ENCODE measurements around the gene GRAMD1C.

Gene GRAMD1C

DNA sequence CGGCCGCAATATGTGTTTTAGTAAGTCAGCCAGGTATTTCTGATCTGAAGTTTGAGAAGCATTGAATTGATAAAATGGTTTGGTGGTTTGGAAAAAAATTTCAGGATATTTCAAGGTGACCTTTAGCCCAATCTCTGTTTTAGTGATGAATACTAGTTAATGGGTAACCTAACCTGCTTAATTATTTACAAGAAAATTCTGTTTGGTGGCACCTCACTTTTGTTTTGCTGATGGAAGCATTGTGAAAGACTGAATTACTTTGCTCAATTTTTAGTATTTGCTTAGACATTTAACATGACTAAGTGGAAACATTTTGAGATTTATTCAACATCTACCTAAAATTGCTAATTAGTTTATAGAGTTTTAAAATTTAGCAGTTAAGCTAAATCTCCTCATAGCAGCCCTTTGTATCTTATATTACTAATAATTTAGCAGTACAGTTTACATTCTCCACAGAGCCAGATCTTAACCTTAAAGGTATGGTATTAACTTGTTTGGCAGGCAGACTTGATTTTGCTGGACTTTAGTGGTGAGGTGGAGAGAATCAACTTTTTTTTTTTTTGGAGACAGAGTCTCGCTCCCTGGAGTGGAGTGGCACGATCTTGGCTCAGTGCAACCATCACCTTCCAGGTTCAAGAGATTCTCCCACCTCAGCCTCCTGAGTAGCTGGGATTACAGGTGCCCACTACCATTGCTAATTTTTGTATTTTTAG, 35.4 kb downstream of the GRAMD1C start:
- Mint-ChIP-seq H3K27ac (peak overlapping the region; percentile 87 to 98 (median 96)), H3K4me3 (no peak overlapping the region), H3K9me3 (peaks cover 2% of the 10 kb centered on the region), H3K4me1 (no peaks in the 10 kb centered on the region), H3K27me3 (ENCODE audit: low read depth) (no peaks in the 10 kb centered on the region), H3K36me3 (ENCODE audit: low read depth) (peaks cover 12% of the 10 kb centered on the region)
- TF ChIP-seq, protein P1, sequence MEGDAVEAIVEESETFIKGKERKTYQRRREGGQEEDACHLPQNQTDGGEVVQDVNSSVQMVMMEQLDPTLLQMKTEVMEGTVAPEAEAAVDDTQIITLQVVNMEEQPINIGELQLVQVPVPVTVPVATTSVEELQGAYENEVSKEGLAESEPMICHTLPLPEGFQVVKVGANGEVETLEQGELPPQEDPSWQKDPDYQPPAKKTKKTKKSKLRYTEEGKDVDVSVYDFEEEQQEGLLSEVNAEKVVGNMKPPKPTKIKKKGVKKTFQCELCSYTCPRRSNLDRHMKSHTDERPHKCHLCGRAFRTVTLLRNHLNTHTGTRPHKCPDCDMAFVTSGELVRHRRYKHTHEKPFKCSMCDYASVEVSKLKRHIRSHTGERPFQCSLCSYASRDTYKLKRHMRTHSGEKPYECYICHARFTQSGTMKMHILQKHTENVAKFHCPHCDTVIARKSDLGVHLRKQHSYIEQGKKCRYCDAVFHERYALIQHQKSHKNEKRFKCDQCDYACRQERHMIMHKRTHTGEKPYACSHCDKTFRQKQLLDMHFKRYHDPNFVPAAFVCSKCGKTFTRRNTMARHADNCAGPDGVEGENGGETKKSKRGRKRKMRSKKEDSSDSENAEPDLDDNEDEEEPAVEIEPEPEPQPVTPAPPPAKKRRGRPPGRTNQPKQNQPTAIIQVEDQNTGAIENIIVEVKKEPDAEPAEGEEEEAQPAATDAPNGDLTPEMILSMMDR (IDR thresholded peaks at IDR 0.05; ENCODE audit: unreplicated experiment in 3 of 3): no peak

DNA sequence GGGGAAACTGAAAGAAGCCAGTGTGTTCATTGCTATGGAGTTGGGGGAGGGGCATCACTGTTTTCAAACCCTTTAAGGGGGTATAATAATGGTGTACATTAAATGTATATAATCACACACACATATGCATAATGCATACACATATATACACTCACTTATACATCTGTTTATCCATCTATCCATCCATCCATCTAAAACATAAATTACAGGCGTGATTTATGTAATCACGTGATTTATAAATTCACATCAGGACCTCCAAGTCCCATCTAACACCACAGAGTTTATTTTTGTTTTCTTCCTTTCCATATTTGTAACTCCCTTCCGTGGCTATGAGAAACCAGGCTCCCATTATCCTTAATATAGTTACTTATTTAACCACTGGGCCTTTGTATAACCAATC, 39.8 kb downstream of the GRAMD1C start:
- no peaks in the 10 kb centered on the region for H3K4me1 Mint-ChIP-seq
- TF ChIP-seq, protein P1 (IDR thresholded peaks at IDR 0.05; ENCODE audit: unreplicated experiment in 3 of 3): no peak
- peaks cover 14% of the 10 kb centered on the region for H3K36me3 Mint-ChIP-seq (ENCODE audit: low read depth)
- H3K27ac Mint-ChIP-seq: no peak overlapping the region
- H3K4me3 Mint-ChIP-seq: no peak overlapping the region
- H3K9me3 Mint-ChIP-seq: peaks cover 3% of the 10 kb centered on the region
- no peaks in the 10 kb centered on the region for H3K27me3 Mint-ChIP-seq (ENCODE audit: low read depth)

DNA sequence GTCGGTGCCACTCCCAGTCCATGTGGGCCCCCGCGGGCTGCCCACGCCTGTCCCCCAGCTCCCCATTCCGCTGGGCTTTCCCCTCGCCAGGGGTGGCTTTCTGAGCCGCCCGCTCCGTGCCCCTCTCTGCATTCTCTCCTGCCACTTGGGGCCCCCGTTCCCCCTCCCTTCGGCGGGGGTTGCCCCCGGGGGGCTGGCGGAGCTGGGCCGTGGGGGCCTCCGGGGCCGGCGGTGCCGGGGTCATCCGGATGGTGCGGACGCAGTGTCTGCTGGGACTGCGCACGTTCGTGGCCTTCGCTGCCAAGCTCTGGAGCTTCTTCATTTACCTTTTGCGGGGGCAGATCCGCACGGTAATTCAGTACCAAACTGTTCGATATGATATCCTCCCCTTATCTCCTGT, 46.5 kb downstream of the GRAMD1C start:
- TF ChIP-seq, protein P1 (IDR thresholded peaks at IDR 0.05; ENCODE audit: unreplicated experiment in 3 of 3): no peak
- Mint-ChIP-seq H3K4me3 (no peak overlapping the region), H3K27ac (no peak overlapping the region), H3K9me3 (peaks cover 3% of the 10 kb centered on the region), H3K4me1 (no peaks in the 10 kb centered on the region), H3K27me3 (ENCODE audit: low read depth) (no peaks in the 10 kb centered on the region), H3K36me3 (ENCODE audit: low read depth) (peaks cover 20% of the 10 kb centered on the region)

DNA sequence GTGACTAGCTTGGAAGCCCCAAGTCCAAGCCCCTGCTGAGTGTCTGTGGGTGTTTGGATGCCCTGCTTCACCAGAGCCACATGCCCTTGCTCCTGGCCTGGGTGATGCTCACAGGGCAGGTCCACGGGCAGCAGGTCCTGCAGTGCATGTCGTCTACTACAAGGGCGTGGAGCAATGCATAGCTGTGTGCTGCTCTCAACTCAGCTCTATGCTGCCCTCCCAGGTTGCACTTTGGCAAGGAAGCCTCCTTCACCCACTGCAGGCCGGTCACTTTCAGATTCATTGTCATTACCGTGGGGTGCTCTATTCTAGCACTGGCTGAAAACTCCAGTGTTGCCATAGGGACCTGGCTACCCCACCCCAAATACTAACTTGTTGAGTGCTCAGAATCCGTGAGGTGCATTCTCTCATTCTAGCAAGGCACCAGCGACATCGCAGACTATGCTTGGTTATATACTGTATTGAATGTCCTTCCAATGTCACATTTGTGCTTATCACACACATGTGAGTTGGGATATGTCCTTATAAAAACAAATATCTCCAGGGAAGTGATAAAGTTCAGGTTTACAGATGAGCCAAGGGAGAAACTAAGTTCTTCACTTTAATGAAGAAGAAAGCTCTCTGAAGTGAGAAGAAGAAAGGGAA, 51.8 kb downstream of the GRAMD1C start:
- H3K27me3 Mint-ChIP-seq (ENCODE audit: low read depth): no peaks in the 10 kb centered on the region
- H3K27ac Mint-ChIP-seq: no peak overlapping the region

DNA sequence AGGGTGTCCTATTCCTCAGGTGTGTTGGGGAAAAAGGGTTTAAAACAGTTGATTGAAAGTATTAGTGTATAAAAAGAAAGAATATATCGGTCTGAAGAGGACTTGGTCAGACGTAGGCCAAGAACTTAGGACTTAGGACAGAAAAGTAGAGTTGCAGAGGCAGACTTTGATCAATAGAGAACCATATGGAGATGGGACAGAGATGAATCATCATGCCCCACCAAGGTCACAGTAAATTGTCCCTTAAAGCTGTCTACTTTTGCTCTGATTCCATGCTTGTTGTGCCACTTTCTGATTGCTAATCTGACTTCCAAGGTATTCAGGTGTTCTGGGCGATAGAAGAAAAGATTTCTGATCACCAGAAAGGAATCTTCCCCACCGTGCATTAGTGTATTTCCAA, 56.3 kb downstream of the GRAMD1C start:
- Mint-ChIP-seq H3K9me3 (no peaks in the 10 kb centered on the region), H3K27ac (no peak overlapping the region), H3K4me1 (no peaks in the 10 kb centered on the region), H3K4me3 (no peak overlapping the region), H3K36me3 (ENCODE audit: low read depth) (no peaks in the 10 kb centered on the region), H3K27me3 (ENCODE audit: low read depth) (no peaks in the 10 kb centered on the region)
- TF ChIP-seq, protein P1 (IDR thresholded peaks at IDR 0.05; ENCODE audit: unreplicated experiment in 3 of 3): no peak

More for the DNA sequence above, 51.8 kb downstream of the GRAMD1C start:
- Mint-ChIP-seq H3K4me3 (no peak overlapping the region), H3K4me1 (no peaks in the 10 kb centered on the region), H3K9me3 (no peaks in the 10 kb centered on the region), H3K36me3 (ENCODE audit: low read depth) (peaks cover 3% of the 10 kb centered on the region)
- TF ChIP-seq, protein P1 (IDR thresholded peaks at IDR 0.05; ENCODE audit: unreplicated experiment in 3 of 3): no peak

DNA sequence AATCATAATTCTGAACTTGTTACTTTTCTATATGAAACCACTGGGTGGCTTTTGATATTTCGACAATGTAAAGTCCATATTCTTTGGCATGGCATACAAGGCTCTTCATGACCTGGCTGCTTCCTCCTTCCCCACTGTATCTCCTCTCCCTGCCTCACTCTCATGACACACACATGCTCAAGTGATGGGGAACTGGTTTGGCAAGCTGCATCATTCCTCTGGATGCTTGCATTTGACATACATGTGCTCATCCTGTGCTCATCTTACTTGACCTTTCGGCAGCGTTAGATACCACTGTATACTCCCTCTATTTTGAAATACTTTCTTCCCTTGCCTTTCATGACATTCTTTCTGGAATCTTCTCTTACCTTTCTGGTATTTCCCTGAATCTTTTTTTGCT, 57.4 kb downstream of the GRAMD1C start:
- H3K27ac Mint-ChIP-seq: no peak overlapping the region
- H3K36me3 Mint-ChIP-seq (ENCODE audit: low read depth): no peaks in the 10 kb centered on the region
- TF ChIP-seq, protein P1 (IDR thresholded peaks at IDR 0.05; ENCODE audit: unreplicated experiment in 3 of 3): no peak
- H3K4me3 Mint-ChIP-seq: no peak overlapping the region
- no peaks in the 10 kb centered on the region for H3K27me3 Mint-ChIP-seq (ENCODE audit: low read depth)
- H3K4me1 Mint-ChIP-seq: no peaks in the 10 kb centered on the region
- H3K9me3 Mint-ChIP-seq: no peaks in the 10 kb centered on the region

Data from nephron (organoid).